GM12875 (cell line): ENCODE data around the gene ARHGEF16.

Source experiments
- H3K4me3 ChIP-seq: one replicate; pipeline ENCODE4 v1.5.1; 2011; ENCODE audit warnings: low read depth, low read length, control low read depth
- CTCF ChIP-seq: IDR thresholded peaks from 2 replicates; pipeline ENCODE4 v1.5.1; 2011; ENCODE audit warnings: low read depth, mild to moderate bottlenecking, control low read depth, inconsistent platforms, low read length, moderate library complexity, borderline replicate concordance; ENCODE audit not compliant: insufficient read depth

ARHGEF16 gene

GRCh38 chr1:3417082-3417739 is 37.3 kb upstream of the ARHGEF16 start:
- peak; percentile 31; the same call in 1 of the 2 replicates for TF ChIP-seq CTCF
- H3K4me3 ChIP-seq: no peak overlapping the region

- TF ChIP-seq CTCF: no peak
- H3K4me3 ChIP-seq: no peak overlapping the region
These were observed 36.5 kb upstream of the ARHGEF16 start for GRCh38 chr1:3417934-3418333.

GRCh38 chr1:3418600-3418999 is 35.9 kb upstream of the ARHGEF16 start:
- H3K4me3 ChIP-seq: no peak overlapping the region
- TF ChIP-seq CTCF: no peak

- H3K4me3 ChIP-seq: no peak overlapping the region
- TF ChIP-seq CTCF: no peak
These were observed 34.9 kb upstream of the ARHGEF16 start for GRCh38 chr1:3419415-3420204.

GRCh38 chr1:3420218-3420951 is 34.1 kb upstream of the ARHGEF16 start:
- no peak for TF ChIP-seq CTCF
- H3K4me3 ChIP-seq: no peak overlapping the region

GRCh38 chr1:3422638-3423037 is 31.8 kb upstream of the ARHGEF16 start:
- H3K4me3 ChIP-seq: no peak overlapping the region
- TF ChIP-seq CTCF: no peak
